PFSK-1 (cell line): ENCODE results near the gene SLC22A23.

Experiments
- FOXP2 ChIP-seq: optimal IDR thresholded peaks from 2 replicates; pipeline ENCODE3; 2011; ENCODE audit warnings: borderline replicate concordance, control low read depth, inconsistent platforms; ENCODE audit not compliant: insufficient read depth; ENCODE audit errors: extremely low read length, extremely low read depth
- POLR2AphosphoS5 ChIP-seq: IDR thresholded peaks from 2 replicates; pipeline ENCODE4 v1.6.1; 2012; ENCODE audit warnings: low read depth, mild to moderate bottlenecking, control low read depth, low read length, moderate library complexity
- TF ChIP-seq, protein P1 (sequence below), 2 experiments: IDR thresholded peaks; 2 replicates each; pipeline versions ENCODE4 v1.6.1 to v1.8.0; 2011 to 2012; ENCODE audit warnings: low read depth in 2 of 2, low read length in 2 of 2, control low read depth in 1 of 2, inconsistent platforms in 1 of 2, mild to moderate bottlenecking in 1 of 2, moderate library complexity in 1 of 2; ENCODE audit not compliant: insufficient read depth in 1 of 2

DNA sequence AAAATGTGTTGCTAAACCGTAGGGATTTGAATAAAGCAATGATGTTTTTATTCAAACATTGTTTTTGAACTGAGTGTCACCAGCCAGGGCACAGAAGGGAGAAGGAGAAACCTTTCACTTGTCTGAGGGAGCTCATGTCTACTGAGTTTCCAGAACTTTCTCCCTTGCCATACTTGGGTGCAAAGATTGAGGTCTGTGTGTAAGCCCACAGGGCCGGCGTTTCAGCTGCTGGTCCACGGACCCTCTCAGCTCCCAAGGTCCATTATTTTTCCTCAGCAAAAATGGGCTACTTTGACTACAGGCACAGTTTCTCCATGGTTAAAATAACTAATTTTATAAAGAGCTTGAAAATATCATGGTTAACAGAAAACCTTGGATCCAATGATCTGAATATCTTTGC is 165.5 kb downstream of the SLC22A23 start:
- TF ChIP-seq, protein P1, sequence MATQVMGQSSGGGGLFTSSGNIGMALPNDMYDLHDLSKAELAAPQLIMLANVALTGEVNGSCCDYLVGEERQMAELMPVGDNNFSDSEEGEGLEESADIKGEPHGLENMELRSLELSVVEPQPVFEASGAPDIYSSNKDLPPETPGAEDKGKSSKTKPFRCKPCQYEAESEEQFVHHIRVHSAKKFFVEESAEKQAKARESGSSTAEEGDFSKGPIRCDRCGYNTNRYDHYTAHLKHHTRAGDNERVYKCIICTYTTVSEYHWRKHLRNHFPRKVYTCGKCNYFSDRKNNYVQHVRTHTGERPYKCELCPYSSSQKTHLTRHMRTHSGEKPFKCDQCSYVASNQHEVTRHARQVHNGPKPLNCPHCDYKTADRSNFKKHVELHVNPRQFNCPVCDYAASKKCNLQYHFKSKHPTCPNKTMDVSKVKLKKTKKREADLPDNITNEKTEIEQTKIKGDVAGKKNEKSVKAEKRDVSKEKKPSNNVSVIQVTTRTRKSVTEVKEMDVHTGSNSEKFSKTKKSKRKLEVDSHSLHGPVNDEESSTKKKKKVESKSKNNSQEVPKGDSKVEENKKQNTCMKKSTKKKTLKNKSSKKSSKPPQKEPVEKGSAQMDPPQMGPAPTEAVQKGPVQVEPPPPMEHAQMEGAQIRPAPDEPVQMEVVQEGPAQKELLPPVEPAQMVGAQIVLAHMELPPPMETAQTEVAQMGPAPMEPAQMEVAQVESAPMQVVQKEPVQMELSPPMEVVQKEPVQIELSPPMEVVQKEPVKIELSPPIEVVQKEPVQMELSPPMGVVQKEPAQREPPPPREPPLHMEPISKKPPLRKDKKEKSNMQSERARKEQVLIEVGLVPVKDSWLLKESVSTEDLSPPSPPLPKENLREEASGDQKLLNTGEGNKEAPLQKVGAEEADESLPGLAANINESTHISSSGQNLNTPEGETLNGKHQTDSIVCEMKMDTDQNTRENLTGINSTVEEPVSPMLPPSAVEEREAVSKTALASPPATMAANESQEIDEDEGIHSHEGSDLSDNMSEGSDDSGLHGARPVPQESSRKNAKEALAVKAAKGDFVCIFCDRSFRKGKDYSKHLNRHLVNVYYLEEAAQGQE (IDR thresholded peaks at IDR 0.05; ENCODE audit: insufficient read depth in 1 of 2, low read depth in 2 of 2, low read length in 2 of 2), result no peak
- TF ChIP-seq POLR2AphosphoS5 (no peak), FOXP2 (no peak)
